ENCODE results near the gene GAPDH. TPM values are rescaled to one million over a fixed set of nuclear protein-coding genes. Genes with fewer than 3 reads are reported as not detected.
"Not testable (repeated sequence)": the region's sequence is repeated elsewhere in the genome, so short reads cannot be mapped to it uniquely, and the experiment has no call there.

Gene GAPDH
- polyA plus RNA-seq, 3 donors: 2,032 to 2,404 (median 2,056) TPM

GRCh38 chr12:6551496-6552139 is 17.3 kb downstream of the GAPDH start:
- no peak for DNase-seq (ENCODE audit: extremely low read depth in 1 of 11, low read depth in 9 of 11, low spot score in 4 of 11)

DNA sequence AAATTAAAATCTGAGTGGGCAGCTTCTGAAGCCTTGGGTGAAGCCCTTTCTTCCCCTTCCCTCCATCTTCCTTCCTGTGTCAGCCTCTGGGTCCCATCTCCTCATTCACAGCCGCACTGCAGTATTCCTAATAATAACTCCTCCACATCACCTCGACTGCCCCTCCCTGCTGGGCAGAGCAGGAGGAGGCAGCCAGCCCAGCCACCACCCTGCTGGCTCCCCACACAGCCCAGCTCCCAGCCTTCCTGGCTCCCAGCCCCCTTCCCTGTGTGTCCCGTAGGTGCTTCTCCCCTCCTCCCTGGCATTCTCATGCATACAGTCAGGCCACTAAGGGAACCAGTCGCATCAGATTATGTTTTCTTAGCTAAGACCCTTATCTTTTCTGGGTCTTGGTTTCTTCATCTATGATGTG is 17.8 kb downstream of the GAPDH start:
- DNase-seq (ENCODE audit: extremely low read depth in 1 of 11, low read depth in 9 of 11, low spot score in 4 of 11): no peak

- no peak for DNase-seq (ENCODE audit: extremely low read depth in 1 of 11, low read depth in 9 of 11, low spot score in 4 of 11)
Observed at GRCh38 chr12:6553051-6553868, 18.9 kb downstream of the GAPDH start.

DNA sequence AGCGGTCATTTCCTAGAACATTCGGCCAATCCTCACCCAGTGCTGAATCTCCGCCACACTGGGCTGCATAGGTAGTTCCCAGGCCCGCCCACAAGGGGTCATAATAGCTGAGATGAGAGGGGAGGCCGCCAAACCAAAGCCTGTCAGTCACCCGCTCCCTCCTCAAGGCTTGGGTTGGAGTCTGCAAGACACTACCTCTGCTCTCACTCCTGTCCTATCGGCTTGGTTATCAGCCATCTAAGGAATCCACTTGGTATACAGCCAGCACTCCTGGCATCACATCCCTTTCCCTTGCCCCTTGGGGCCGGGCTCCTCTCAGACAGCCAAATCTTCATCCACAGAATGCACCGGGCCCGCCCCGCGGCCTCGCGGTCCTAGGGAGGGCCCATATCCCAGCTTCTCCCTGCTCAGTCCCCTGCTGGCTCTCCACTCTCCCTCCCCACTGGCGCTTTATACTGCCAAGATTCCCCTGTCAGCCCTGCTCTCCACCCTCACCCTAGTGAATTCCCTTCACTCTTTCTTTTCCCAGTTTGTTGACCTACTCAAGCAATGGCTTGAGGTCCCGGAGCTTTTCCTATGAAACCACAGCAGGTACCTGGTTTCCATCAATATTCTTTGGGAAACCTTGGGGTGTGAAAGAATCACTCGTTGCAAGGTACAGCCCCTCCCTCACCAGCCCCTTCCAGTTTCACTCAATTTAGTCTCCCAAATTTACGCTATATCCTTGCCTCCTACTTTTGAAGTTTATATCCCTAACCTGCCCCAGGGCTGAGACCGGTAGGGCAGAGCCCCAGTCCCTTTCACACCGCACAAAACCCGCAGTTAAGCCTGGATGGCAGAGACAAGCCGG is 20.1 kb downstream of the GAPDH start:
- DNase-seq (ENCODE audit: extremely low read depth in 1 of 11, low read depth in 9 of 11, low spot score in 4 of 11): no peak

DNA sequence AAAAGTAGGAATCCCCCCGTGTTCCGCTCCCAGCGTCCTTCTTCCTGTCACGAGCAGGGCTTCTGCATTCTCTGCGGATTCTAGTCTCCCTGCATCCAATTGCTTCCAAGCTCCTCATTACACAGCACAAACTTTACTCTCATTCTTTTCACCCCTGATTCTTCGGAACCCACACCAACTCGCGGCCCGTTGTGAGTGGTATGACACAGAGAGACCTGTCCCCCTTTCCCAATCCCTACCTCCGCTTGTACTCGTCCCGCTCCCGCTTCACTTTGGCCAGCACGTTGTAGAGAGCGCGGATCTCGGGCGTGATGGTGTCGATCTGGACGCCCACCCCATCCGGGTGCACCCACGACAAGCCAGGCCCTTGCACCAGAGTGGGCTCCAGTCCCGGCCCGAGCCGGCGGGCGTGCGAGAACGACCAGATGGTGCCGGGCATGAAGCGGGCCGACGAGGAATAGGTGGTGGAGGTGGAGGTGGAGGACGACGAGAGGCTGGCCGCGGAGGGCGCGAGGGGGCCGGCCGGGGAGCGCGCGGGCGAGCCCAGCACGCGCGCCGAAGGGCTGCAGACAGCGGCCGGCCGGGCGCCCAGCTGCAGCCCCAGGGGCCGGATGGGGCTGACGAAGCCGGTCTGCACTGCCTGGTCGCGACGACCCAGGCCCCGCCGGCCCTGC is 20.8 kb downstream of the GAPDH start:
- no peak for DNase-seq (ENCODE audit: extremely low read depth in 1 of 11, low read depth in 9 of 11, low spot score in 4 of 11)

DNA sequence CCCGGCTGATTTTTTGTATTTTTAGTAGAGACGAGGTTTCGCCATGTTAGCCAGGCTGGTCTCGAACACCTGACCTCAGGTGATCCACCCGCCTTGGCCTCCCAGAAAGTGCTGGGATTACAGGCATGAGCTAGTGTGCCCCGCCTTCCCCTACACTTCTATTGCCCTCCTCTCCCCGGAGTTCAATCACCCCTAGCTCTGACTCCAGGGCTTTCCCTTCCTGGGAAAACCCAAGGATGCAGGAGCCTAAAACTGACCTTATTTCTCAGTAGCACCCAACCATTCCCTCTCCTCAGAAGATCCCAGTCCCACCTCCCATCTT is 22.1 kb downstream of the GAPDH start:
- not testable (repeated sequence) for DNase-seq (ENCODE audit: extremely low read depth in 1 of 11, low read depth in 9 of 11, low spot score in 4 of 11)

- DNase-seq (ENCODE audit: extremely low read depth in 1 of 11, low read depth in 9 of 11, low spot score in 4 of 11): no peak
Observed at GRCh38 chr12:6556857-6557256, 22.5 kb downstream of the GAPDH start.

GRCh38 chr12:6558014-6558760 is 23.9 kb downstream of the GAPDH start:
- DNase-seq (ENCODE audit: extremely low read depth in 1 of 11, low read depth in 9 of 11, low spot score in 4 of 11): not testable (repeated sequence)

GRCh38 chr12:6559500-6559899 is 25.2 kb downstream of the GAPDH start:
- DNase-seq (ENCODE audit: extremely low read depth in 1 of 11, low read depth in 9 of 11, low spot score in 4 of 11): no peak

DNA sequence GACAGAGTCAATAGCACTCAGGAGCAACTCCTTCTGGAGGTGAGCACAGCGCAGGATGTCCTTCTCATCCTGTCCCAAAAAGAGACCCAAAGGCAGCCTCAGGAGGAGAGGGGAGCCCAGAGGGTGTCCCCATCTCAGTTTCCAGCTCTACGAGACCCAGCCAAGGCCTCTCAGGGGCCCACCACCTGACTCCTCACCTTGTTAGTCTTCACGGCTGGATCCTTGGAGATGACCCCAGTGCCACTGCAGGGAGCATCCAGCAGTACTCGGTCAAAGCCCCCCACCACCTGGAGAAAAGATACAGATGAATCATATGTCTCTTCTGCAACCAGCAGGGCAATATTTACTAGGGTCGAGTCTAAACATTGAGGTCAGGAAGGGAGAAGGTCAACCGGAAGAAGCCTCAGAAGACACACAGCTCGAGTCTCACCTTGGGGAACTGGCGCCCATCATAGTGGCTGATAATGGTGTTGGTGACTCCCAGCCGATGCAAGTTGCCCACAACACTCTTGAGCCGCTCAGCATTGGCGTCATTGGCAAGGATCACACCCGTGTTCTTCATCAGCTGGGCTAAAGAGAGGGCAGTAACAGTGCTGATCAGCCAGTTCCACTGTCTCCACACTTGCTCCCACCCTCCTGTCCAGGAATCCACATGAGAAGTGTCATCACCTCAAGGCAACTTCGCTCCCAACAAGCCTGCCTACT is 26.3 kb downstream of the GAPDH start:
- no peak for DNase-seq (ENCODE audit: extremely low read depth in 1 of 11, low read depth in 9 of 11, low spot score in 4 of 11)

GRCh38 chr12:6562881-6563280 is 28.6 kb downstream of the GAPDH start:
- DNase-seq (ENCODE audit: extremely low read depth in 1 of 11, low read depth in 9 of 11, low spot score in 4 of 11): no peak

DNA sequence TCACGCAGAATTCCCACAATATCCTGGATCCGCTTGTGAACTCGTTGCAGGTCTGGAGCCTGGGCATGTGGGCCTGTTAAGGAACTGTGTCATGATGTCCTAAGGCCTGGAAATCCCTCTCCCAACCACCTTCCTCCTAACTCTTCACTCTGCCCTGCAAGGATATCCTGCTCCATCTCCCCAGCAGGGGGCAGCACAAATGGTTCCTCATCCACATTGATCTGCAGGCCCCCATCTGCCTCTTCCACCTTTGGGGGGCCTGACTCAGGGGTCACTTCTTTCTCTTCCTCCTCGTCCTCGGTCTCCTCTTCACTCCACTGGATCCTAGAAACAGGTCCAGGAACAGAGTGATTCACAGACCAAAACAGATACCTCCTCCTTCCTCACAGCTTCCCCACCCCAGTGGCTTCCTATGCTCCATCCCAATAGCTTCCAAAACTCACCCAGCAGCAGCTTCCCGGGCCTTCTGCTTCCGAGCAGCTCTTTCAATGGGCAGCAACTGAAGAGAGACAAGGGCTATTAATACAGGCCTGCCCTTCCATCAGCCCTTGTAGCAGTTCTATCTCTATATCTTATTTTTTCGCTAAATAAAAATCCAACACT is 29.2 kb downstream of the GAPDH start:
- no peak for DNase-seq (ENCODE audit: extremely low read depth in 1 of 11, low read depth in 9 of 11, low spot score in 4 of 11)

DNA sequence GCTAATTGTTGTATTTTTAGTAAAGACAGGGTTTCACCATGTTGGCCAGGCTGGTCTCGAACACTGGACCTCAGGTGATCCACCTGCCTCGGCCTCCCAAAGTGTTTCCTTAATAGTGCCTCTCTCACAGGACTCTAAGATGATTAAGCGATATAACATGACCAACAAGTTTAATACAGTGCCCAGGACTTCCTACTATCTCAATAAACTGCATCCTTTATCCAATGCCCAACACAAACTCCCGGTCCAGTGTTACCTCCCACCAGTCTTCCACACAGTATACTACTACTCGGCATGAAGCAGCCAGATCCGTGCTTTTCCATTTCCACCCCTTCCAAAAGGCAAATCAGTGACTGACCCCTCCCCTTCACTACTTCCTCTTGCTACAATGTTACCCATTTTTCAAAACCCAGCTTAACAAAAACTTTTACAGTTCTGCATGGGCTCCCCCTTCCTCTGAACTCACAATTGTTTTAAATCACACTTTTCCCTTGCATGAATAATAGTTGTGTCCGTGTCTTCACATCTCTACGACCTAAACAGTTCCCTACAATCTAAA is 32.9 kb downstream of the GAPDH start:
- no peak for DNase-seq (ENCODE audit: extremely low read depth in 1 of 11, low read depth in 9 of 11, low spot score in 4 of 11)

- no peak for DNase-seq (ENCODE audit: extremely low read depth in 1 of 11, low read depth in 9 of 11, low spot score in 4 of 11)
Observed at GRCh38 chr12:6569312-6569711, 35.0 kb downstream of the GAPDH start.

GRCh38 chr12:6569786-6570185 is 35.5 kb downstream of the GAPDH start:
- no peak for DNase-seq (ENCODE audit: extremely low read depth in 1 of 11, low read depth in 9 of 11, low spot score in 4 of 11)

DNA sequence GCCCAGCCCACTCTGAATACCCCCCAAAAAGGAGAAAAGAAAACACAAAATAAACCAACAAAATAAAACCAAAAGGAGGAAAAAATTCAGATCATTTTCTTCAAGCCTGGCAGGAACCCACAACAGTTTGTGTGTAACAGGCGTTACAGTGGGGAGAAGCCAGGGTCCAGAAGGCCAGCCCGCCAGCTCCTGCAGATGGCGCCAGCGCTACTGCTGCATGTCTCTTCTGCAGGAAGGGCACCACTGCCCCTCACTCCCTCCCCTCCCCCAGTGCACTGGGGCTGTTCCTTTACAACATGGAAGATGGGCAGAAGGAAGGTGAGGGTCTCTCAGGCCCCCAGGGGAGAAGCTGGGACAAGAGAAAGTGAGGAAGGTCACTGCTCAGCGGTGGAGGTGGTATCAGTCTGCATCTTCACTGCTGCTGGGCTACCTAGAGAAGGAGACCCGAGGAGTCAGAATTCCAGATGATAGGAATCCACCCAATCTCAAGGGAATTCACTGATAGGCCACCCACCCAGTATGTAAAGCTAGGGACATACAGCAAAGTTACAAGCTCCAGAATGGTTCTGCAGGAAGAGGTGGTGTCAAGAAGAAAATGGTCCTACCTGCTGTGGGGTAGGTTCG is 36.1 kb downstream of the GAPDH start:
- no peak for DNase-seq (ENCODE audit: extremely low read depth in 1 of 11, low read depth in 9 of 11, low spot score in 4 of 11)

DNA sequence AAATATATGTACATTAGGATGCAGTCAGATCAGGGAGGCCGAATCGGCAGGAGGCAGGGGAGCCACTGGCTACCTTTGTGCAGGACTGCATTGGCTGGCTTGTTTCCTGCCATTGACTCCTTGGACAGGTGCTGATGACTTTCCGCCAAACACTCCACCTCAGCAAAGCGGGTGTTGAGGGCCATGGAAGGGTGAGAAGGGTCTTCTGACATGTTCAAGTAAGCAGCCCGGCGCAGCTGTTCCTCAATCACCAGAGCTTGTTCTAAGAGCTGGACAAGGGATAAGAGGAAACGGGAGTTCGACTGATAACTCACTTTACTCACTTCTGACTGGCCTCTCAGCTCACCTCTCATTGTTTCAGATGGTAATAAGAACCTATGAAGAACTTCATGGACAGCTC is 38.7 kb downstream of the GAPDH start:
- DNase-seq (ENCODE audit: extremely low read depth in 1 of 11, low read depth in 9 of 11, low spot score in 4 of 11): no peak

Data from renal cortex interstitium (tissue), 11 donors.